ENCODE results near the gene PIAS4.

Gene PIAS4

GRCh38 chr19:4060621-4061177 lies 53.2 kb downstream of the PIAS4 start:
- no peak for DNase-seq

- DNase-seq: no peak
Observed at GRCh38 chr19:4061178-4061682, 53.7 kb downstream of the PIAS4 start.

GRCh38 chr19:4061683-4062418 lies 54.3 kb downstream of the PIAS4 start:
- DNase-seq: no peak

GRCh38 chr19:4062419-4063368 lies 55.2 kb downstream of the PIAS4 start:
- DNase-seq: no peak

- no peak for DNase-seq
Observed at GRCh38 chr19:4063369-4064148, 56.0 kb downstream of the PIAS4 start.

GRCh38 chr19:4064149-4064495 lies 56.6 kb downstream of the PIAS4 start:
- DNase-seq: no peak

GRCh38 chr19:4064496-4065260 lies 57.1 kb downstream of the PIAS4 start:
- DNase-seq: peak in 1 of 2 experiments; percentile 34

- peak; percentile 93 to 95 for DNase-seq
Observed at GRCh38 chr19:4065430-4066175, 58.1 kb downstream of the PIAS4 start.

- peak; percentile 50 to 61 for DNase-seq
Observed at GRCh38 chr19:4066176-4066606, 58.7 kb downstream of the PIAS4 start.

GRCh38 chr19:4066682-4067395 lies 59.3 kb downstream of the PIAS4 start, which contains the start of gene ZBTB7A:
Gene ZBTB7A (minus strand): TSS chr19:4066899. CDS start chr19:4055232, 11,667 bp downstream.
- DNase-seq: peak; percentile 74 to 77

GRCh38 chr19:4067396-4068046 lies 60.0 kb downstream of the PIAS4 start:
- DNase-seq: no peak

- no peak for DNase-seq
Observed at GRCh38 chr19:4068047-4068966, 60.8 kb downstream of the PIAS4 start.

- peak; percentile 34 to 36 for DNase-seq
Observed at GRCh38 chr19:4069331-4069959, 61.9 kb downstream of the PIAS4 start.

GRCh38 chr19:4071610-4072009 lies 64.1 kb downstream of the PIAS4 start:
- no peak for DNase-seq

GRCh38 chr19:4075373-4075772 lies 67.8 kb downstream of the PIAS4 start:
- DNase-seq: no peak

GRCh38 chr19:4077007-4077374 lies 69.5 kb downstream of the PIAS4 start:
- DNase-seq: no peak

- peak; percentile 47 to 55 for DNase-seq
Observed at GRCh38 chr19:4077800-4078684, 70.5 kb downstream of the PIAS4 start.

All from activated CD4-positive, alpha-beta T cell treated with anti-CD3 and anti-CD28 coated beads, Interleukin-2, amount 50 U/mL, for 4 hours (primary cell).